ENCODE data around the gene TOX4.
"Not testable (repeated sequence)": the region's sequence is repeated elsewhere in the genome, so short reads cannot be mapped to it uniquely, and the experiment has no call there.

The TOX4 gene

DNA sequence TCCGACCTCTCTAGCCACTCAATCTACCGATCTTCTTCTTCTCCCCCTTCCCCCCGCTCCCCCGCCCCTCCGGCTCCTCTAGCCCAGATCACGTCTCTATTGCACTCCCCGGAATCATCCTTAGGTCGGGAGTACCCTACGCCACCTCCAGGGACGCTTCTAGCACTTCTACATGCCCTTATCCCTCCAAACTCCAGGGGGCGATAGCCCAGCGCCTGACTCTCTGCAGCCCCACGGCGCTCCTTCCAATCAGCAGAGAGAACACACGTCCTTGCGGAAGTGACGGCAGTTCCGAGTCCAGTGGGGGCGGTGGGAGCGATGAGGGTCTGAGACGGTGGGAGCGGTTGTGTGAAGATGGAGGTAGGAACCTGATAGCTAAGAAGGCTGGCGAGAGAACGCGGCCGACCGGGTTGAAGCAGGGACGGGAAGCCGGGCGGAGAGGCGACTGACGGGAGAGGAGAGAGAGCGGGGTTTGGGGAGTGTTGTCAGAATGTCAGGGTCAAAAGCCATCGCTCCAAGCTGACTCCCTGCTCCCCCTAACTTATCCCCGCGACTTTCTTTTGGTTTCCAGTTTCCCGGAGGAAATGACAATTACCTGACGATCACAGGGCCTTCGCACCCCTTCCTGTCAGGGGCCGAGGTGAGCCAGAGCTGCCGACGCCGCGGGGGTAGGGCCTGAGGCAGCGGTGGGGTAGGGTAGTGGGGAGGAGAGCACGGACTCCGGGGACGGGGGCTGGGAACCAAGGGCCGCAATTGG, at the start of gene TOX4, which contains the start of gene RAB2B:
Gene TOX4 (plus strand): TSS at position 271 of the 757 bp plus-strand sequence. CDS start 84 bp downstream, at position 355.
Gene RAB2B (minus strand): TSS at position 35 of the 757 bp plus-strand sequence. CDS start 87 bp downstream, outside the sequence.
- DNase-seq (ENCODE audit: low read depth in 2 of 2), result peak; percentile 90 to 91

DNA sequence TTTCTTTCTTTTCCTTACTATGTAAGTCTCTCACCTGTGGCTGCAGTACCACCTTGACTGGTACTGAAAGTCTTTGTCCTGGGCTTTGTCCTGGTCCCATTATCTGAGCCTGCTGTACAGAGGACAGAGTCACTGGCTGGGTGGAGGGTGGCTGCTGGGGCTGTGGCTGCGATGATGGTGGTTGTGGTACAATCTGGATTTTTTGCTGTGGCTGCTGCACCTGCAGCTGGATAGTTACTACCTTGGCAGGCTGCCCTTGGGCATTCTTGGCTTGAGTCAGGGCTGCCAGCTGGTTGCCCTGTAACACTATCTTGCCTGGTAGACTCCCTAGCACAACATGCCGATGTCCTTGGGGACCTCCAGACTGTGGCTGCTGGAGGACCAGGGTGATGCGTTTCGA, 48.1 kb upstream of the TOX4 start:
- DNase-seq (ENCODE audit: low read depth in 2 of 2), result no peak

DNA sequence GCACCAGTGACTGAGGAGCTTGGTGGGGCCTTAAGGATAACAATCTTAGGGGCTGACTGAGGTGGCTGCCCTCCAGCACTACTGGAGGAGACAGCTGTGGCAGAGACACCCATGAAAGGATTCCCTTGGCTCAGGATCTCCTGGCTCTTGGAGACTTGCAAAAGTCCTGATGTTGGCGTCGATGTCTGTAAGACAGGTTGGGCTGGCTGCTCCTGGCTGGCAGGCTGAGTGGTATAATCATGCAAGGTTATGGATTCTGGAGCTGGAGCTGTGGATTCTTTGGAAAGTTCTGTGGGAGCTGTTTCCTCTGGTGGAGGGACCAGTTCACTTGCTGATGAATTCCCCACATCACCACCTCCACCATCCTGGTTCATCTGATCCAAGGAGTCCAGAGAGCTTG, 45.9 kb upstream of the TOX4 start:
- no peak for DNase-seq (ENCODE audit: low read depth in 2 of 2)

DNA sequence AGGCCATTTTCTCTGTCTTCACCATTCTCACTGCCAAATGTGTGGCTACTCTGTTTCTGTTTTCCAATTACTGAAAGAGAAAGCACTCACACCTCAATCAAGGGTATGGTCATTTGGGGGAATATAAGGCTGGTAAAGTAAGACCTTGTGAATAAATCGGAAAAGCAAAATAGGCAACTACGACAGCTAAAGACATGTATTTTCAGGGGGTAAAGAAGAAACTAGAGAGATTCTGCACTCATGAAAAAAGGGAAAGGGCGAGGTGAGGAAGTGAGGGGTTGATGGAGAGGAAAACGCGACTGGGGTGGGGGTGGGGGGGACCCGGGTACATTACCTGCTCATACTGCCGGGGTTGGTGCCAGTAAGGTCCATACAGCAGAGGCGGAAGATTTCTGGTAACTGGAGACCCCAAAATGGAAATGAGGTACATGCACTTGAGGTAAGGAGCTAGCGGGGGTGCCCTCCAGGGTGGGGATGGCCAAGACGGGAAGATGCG, 40.4 kb upstream of the TOX4 start:
- DNase-seq (ENCODE audit: low read depth in 2 of 2), result no peak

DNA sequence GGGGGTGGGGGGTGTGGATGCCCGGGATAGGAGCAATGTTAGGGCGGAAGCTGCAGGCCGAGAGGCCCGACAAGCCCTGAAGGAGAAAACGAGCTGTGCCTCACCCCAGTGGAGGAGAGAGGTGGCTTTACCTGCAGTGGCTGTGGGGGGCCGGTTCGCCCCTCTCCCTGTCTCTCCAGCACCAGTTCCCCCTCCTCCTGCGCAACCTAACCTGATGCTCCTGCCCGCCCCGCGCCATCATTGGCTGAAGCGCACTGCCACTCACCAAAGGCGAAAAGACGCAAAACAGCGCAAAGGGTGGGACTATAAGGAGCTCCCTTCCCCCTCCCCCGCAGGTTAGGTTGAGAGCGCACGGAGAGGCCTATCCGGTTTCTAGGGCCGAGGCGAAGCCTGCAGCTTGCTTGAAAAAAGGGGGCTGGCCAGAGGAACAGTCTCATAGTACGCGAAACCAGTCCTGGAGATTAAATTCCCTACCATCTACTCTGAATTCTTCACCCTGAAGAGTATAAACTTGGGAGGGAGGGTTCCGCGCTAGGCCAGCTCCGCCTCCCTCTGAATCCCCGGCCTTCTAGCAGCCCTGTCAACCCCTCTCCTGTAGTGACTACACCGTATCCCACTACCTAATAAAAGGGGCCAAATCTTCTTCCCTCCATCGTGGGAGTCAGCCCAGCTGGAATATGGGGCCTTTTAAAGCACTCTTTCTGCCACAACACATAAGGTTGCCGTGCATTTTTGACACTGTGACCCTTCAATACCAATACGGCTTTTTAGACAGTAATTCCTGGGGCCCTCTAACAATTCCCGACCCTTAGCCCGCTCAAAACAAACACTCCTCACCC, 39.7 kb upstream of the TOX4 start:
- peak; percentile 95 for DNase-seq (ENCODE audit: low read depth in 2 of 2)

DNA sequence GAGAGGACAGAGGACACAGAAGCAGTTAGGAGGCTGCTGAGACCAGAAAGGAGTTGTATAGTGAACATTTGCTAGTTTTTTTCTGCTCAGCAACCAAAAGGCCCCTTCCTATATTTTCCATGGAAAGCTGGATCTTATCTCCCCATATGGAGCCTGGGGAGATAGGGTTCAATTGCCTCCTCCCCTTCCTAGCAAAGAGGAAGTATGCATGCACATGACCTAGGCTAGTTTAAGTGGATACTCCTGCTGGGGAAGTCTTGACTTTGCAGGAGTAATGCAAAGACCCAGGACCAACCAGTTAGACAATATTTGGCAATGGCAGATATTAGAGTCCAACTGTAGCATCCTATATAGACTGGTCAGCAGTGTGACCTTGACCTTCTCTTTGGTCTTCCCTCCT, 36.1 kb upstream of the TOX4 start:
- no peak for DNase-seq (ENCODE audit: low read depth in 2 of 2)

DNA sequence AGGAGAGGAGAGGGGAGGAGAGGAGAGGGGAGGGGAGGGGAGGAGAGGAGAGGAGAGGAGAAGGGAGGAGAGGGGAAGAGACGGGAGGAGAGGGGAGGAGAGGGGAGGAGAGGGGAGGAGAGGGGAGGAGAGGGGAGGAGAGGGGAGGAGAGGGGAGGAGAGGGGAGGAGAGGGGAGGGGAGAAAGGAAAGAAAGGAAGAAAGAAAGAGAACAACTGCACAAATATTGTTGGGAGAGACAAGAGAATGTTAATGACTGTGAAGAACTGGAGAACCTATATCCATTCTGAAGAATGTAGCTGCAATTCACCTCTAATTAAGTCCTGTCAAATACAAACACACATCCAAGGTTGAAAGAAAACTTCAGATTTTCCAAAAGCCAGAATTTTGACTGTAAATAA, 34.3 kb upstream of the TOX4 start:
- not testable (repeated sequence) for DNase-seq (ENCODE audit: low read depth in 2 of 2)

DNA sequence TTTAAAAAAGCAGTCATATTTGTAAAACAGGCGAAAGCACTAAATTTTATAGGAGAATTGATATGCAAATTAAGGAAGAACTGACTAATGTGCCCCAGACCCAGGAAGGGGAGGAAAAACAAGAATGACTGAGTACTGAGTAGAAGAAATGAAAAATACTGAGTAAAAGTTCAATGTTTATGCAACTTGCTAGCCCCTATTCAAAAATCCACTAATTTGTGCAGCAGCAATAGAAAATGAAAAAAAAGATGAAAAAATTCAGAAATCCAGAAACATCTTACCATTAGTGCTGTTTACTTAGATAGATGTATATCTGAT, 27.1 kb upstream of the TOX4 start:
- DNase-seq (ENCODE audit: low read depth in 2 of 2), result no peak

DNA sequence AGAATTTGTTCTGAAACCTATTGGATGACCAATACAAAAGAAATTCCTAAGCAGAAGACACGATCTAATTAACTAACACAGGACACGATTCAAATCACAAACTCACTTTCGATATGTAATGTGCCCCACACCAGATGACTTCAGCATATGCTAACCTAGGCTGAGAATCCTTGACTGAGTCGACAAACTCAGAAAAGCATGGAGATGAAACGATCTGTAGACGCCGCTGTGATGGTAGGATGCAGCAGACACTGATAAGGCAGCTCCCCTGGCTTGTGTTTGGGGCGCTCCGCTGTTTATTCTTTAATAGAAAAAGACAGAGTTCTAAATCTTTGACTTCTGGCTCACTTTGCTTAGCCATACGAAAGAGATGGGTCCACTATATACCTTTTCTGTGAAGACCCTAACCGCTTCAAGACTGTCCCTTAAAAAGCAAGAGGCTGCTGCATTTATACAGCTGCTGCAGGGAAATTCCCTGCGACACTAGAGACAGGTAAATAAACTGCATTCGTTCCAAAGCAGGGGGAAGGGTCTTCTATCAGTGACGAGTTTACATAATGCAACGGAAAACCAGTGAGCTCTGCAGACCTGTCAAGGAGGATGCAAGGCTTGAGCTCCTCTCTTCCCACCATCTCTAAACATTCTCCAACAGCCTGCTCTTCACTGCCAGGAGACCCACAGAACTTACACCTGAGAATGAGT, 22.0 kb upstream of the TOX4 start:
- no peak for DNase-seq (ENCODE audit: low read depth in 2 of 2)

DNA sequence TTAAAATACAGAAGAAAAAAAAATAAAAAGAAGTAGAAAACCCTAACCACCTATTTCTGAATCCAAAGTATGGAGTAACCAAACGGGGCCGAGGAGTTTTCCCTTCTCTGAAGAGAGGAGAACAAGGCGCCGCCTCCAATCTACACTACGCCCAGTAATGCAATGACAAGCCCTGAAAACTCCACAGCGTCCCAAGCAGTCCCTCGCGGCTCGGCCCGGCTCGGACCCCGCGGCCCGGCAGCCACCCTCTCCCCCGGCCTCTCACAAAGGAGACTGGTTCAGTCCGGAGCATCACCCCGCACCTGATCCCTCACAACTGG, 21.4 kb upstream of the TOX4 start:
- DNase-seq (ENCODE audit: low read depth in 2 of 2), result no peak

DNA sequence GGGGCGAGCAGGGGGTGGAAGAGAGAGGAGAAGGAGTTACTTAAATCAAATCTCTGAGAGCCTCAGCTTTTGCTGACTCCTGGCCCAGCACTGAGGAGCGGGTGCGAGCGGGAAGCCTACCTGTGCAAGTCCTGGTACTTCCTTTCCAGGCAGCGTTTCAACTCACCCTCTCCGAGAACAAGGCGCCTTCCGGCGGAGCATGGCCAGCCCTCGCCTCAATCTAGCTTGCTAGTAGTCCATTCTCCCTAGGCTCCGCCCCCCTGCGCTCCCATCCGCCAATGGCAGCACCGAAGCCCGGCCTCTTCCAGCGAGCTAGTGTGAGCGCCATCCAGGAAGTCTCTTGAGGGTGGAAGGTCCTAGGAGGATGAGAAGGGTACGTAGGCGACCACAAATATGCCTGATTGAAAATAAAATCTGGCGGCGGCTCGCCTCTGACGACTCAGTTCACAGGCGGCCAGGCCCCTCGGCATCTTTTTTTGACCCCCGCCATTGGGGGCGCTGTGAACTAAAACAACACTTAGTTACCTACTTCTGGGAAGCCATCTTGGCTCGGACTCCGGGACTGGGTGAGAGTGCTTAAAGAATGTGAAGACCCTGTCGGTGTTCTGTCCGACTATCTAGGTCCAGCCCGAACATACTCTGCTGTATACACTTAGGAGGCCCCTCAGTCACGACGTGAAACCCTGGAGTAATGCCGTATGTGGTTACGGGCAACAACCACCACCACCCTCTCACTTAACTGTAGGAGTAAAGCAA, 20.9 kb upstream of the TOX4 start, which contains the start of gene CHD8:
Gene CHD8 (minus strand): TSS at position 212 of the 756 bp plus-strand sequence. CDS start 24,480 bp downstream, outside the sequence.
- peak; percentile 99 for DNase-seq (ENCODE audit: low read depth in 2 of 2)

DNA sequence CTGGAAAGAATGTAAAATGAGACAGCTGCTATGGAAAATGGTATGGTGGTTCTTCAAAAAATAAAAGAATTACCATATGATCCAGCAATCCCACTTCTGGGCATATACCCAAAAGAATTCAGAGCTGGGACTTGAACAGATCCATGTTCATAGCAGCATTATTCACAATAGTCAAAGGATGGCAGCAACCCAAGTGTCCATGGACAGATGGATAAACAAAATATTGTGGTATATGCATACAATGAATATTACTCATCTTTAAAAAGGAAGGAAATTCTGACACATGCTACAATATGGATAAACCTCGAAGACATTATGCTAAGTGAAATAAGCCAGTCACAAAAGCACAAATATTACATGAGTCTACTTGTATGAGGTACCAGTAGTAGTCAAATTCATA, 9.4 kb upstream of the TOX4 start:
- no peak for DNase-seq (ENCODE audit: low read depth in 2 of 2)

DNA sequence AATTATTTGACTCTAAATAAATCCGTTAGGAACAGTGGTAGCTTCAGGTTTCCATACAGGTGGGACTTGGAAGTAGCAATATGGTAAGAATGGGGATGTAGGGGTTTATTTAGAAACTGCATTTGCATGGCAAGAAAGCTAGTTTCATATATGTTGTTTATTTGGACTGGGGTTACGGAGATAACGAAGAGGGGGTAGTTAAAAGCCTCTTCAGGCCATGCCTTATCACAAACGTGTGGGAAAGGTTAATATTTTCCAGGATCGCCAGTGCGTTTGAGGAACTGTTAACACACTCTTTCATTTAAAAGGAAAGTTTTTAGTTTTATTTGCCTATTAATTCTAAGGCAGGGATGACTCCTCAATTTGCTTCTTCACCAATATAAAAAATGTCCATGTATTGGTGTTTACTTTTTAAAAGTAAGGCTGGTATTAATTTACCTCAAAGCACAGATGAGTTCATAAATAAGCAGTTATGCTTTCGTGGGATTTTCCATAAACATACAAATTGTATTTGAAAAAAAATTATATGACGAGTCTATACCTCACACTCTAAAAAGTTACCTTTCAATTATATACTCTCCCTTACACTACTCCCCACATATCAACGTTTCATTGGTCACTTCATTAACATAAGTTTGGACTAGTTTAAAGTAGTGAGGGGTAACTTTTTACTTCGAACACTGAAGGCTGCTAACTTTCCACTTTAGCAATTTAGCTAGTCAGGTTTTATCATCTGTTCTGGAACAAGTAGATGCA, 1.1 kb upstream of the TOX4 start:
- no peak for DNase-seq (ENCODE audit: low read depth in 2 of 2)

DNA sequence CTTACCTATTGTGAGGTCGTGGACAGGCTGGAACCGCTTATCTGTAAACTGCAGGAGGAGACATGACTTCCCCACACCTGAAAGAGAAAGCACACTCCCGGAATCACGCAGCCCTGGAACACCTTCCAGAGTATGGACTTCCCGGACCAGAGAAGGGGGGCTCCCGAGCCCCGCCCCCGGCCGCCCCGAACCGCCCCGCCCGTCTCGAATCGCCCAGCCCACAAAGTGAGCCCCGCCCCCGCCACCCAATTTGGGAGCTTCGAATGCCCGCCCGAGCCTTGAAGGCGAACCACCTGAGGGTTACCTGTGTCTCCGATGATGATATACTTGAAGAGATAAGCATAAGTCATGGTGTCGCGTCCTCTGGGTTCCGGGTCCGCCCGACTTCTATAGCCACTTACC, 471 bp upstream of the TOX4 start:
- DNase-seq (ENCODE audit: low read depth in 2 of 2), result no peak

DNA sequence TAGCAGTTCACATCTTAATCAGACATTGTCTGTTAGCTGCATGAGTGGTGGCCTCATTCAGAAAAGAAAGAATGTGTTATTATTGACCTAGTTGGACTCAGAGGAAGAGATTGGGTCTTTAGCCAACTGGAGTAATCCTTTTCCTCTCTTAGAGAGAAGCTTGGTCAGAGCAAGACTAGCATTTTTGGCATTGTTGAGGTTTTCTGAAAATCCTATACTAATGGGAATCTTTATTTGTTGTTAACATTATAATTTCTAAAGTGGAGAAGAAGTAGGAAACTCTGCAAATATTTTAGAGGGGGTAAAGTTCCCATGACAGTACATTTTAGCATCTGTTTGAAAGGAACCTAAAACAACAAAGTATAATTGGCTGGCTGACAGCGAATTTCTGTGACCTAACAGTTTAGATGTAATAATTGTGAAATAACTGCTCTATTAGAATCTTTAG, 9.7 kb downstream of the TOX4 start:
- DNase-seq (ENCODE audit: low read depth in 2 of 2), result no peak

DNA sequence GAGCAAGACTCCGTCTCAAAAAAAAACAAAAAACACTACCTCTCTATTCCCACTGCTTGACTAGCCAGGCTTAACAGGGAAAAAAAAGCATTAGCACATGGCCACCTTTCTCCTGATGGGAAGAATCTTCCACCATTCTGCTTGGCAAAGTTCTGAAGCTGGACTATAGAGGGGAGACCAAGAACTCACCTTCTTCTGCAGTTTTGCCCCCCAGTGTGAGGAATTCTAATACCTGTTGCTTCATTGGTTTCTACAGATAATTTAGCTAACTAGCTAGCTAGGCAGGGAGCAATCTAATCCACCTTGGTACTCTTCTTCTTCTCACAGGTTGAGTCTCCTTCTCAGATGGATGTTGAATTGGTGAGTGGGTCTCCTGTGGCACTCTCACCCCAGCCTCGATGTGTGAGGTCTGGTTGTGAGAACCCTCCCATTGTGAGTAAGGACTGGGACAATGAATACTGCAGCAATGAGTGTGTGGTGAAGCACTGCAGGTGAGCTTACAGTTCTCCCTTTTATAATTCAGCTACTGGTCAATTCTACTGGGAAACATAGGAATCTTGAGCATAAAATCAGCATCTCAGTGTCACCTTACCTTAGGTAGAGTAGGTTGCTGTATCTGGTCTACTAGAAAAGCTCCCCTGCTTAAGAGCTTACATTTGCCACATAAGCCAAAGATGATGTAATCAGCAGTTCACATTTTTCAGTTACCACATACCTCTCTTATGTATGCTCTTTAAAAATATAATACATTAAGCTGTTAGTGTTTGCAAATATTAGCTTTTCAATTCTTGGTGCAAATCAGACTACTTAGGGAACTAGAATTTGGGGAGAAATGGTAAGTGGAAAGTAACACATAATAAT, 18.1 kb downstream of the TOX4 start:
- DNase-seq (ENCODE audit: low read depth in 2 of 2), result no peak

DNA sequence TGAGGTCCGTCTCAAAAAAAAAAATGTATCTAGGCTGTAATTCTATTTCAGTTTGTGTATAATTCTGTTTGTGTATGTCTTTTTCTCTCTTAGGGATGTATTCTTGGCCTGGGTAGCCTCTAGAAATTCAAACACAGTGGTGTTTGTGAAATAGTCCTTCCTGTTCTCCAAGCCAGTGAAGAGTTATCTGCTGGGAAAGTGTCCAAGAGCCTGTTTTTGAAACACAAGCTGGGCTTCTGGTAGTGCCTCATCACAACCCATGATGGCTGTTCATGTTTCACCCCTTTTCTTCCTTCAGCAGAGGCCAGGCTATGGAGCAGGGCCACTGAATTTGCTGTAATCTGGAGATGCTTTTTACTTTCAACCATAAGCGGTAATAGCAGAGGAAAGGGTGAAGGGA, 19.5 kb downstream of the TOX4 start:
- no peak for DNase-seq (ENCODE audit: low read depth in 2 of 2)

DNA sequence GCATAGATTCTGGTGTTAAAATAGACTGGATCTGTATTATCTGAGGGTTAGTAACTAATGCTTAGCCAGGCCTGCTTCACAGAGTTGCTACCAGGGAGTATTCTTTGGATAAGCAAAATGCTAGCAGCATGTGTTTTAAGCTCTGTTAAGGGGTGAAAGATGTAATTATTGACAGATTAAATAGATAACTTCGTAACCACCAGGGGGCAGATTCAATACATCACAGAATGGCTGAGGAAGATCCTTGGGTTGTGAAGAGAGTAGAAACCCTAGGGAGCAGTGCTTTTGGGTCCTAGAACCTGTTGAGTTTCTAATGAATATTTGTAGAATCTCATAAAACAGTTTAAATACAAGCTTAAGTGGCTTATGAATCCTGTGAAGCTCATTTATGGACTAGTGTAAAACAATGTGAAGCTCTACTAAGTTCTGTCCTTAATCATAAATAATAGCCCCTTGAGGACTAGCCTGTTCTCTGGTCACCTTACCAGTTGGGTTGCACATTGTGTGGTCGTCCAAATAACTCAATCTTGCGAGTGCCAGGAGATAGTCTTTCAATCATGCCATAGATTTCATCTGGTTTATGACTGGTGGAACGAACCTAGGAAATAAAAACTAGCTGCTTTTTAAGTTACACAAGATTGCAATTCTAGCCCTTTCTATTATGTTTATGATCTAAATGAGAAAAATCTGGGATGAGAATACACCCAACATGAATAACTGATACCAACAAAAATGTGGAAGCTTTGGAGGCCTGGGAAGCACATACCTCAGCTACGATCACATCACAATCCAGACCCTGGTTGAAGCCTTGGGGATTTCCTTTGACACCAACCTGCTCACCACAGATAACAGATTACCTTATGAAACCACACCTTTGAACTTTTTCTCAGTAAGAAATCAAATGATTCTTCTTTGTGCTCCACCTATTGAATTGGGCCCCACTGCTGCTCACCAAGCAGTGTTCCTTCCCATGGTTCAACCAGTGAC, 21.8 kb downstream of the TOX4 start:
- no peak for DNase-seq (ENCODE audit: low read depth in 2 of 2)

DNA sequence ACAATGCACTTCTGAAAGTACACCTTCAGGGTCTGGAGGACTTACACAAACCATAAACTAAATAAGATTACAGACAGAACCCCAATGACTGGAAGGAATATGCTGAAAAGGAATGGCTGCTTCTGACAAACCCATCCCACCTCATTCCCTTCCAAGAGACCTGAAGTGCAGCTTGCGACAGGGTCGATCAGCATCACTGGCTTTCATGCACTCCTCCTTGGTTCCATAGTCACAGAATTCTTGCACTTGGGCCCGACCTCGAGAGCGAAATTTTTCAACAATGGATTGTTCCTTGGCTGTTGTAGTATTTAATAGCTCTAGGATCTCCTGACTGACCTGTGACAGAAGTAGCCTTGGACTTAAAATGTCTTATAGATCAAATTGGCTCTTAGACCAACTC, 24.6 kb downstream of the TOX4 start:
- DNase-seq (ENCODE audit: low read depth in 2 of 2), result no peak

All from stimulated activated CD8-positive, alpha-beta memory T cell treated with anti-CD3 and anti-CD28 coated beads, Interleukin-15, amount 100 ng/mL, for 48 hours (primary cell).